Skeletal muscle cell (primary cell): Measurements from ENCODE around the gene ANO2.

Experiments used
- DNase-seq: peaks from one replicate; pipeline ENCODE4 v3.0.0-alpha.2; 2010; ENCODE audit warnings: low read depth
- H3K4me3 ChIP-seq: 2 replicates; pipeline ENCODE4 v1.5.1; 2011; ENCODE audit warnings: low read depth, mild to moderate bottlenecking, control low read depth, low read length, moderate library complexity

ANO2 gene

DNA sequence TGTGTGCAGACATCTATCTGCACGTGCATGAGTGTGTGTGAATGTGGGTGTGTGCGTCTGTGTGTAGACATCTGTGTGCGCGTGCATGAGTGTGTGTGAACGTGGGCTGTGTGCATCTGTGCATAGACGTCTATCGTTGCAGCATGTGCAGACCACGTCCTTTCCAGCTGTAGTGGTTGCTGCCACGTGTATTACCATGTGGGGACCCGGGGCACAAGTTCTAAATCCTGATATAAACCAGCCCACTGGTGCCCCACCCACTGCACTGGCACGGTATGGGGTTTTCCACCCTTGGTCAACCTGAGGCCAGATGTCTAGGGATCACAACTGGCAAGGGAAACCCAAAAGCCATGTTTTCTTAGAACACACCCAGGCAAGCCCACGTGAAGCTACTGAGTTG is 197.0 kb downstream of the ANO2 start:
- H3K4me3 ChIP-seq: no peak overlapping the region
- DNase-seq: no peak

DNA sequence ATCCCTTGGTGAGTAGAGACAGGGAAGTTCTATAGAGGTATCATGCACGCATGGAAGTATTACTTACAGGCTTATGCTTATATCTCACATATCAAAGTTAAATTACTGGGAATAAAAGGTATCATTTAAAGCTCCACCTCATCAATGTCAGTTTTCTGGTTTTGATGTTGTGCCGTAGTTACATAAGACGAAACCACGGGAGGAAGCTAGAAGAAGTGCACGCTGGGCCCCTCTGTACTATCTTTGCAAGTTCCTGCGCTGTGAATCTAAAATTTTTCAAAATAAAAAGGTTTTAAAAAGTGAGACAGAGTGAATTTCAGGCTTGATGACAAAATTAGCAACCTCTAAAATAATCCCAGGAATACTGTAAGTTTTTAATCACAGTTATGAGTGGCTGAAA is 198.1 kb downstream of the ANO2 start:
- H3K4me3 ChIP-seq: no peak overlapping the region
- DNase-seq: no peak

DNA sequence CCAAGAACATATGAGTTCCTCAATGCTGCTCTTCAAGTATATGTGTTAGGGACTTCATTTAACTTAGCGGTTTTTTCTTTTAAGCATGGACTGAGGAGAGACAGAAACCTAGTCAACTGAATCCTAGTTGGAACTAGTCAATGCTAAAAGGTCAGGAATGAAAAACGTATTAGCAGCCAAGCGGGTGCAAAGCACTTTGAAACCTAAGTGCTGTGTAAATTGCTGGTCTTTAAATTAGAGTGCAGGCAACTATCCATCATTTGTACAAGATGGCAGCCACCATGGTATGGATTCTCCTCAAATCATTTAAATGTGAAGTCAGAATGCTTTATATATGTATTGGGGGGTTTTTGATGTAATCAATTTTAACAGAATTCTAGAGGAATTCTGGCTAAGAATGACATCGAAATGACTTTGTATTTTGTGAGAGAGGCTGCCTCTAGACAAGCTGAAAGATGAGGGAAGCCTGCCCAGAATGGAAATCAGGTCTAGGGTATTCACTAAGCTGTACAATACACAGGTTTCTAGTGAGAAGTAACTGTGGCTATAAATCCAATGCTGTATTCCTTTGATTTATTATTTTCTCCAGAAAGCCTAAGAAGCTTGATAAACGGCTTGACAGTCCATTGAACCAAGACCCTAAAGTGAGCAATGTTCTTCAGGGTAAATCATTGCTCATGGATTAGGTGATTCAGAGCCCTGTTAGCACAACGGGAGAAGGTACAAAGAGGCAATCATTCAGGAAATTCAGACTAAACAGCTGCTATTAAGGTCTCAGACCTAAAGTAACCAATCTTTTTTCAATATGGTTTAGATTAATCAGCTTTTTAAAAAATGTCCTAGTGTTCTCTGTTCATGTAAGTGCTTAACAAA is 198.8 kb downstream of the ANO2 start:
- DNase-seq: no peak
- no peak overlapping the region for H3K4me3 ChIP-seq

DNA sequence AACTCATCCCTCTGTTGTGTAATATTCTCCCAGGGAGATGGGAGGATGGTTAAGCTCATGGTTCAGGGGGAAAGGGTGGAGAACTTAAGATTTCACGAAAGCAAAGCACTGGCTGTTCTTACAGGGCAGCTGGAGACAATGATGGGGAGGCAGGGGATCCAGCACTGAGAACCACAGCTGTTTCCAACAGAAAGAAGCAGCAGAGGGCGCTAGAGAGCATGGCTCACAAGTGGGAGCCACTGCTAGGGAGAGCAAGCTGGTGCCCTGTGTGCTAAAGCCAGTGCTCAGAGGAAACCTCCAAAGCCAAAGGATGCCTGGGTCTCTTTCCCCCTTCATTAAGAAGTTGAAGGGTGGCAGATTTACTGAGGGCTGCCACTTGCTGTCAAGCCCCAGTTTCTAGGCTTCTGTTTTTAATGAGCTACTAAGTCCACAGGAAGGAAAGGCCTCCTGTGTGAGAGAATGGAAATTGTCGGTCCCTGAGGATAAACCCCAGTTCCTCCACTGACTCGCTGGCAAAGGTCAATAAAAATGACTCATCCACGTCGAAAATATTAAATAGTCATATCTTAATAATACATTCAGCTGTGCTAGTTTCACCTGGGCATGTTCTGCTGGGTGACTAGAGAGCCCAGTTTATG is 199.7 kb downstream of the ANO2 start:
- no peak overlapping the region for H3K4me3 ChIP-seq
- no peak for DNase-seq

DNA sequence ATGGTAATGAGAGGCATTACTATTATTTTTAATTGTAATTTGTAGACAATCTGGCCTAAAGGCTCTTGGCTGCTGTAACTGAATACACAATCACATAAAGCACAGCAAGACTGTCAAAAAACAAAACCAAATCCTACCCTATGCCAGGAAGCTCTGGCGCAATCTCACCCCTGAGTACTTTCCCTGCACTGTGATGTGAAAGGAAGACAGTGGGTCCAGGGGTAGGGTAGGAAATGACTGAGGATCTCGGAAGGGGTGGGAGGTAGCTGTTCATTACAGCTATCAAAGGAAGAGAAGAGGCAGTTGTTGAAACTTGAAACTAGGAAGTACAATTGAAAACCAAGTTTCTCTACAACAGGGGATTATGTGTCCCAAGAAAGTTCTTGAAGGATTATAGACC is 202.8 kb downstream of the ANO2 start:
- DNase-seq: no peak
- H3K4me3 ChIP-seq: no peak overlapping the region

- no peak for DNase-seq
Measured at GRCh38 chr12:5739917-5740316, 205.1 kb downstream of the ANO2 start.

GRCh38 chr12:5737778-5738177 is 207.3 kb downstream of the ANO2 start:
- no peak for DNase-seq
- H3K4me3 ChIP-seq: no peak overlapping the region

More at GRCh38 chr12:5739917-5740316, 205.1 kb downstream of the ANO2 start:
- no peak overlapping the region for H3K4me3 ChIP-seq

DNA sequence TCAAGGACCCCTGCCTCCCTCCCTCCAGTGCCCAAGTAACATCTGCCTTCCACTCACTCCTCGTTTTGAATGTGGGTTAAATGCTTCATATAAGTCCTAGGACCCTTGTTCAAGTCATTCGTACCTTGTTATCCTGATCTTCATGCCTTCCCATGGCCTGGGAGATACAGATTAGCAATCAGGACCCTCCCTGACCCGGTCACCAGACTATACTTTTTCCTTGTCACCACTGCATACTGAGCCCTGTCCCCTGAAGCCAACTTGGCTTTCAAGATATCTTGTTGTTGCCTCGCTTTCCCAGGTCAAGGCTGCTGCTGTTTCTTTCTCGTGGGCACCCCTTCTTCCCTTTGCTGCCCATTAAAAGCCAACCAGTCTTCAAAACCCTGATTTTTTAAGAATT is 208.5 kb downstream of the ANO2 start:
- DNase-seq: no peak
- no peak overlapping the region for H3K4me3 ChIP-seq

- DNase-seq: no peak
- H3K4me3 ChIP-seq: no peak overlapping the region
Measured at GRCh38 chr12:5736016-5736415, 209.0 kb downstream of the ANO2 start.

GRCh38 chr12:5733916-5734315 is 211.1 kb downstream of the ANO2 start:
- DNase-seq: no peak
- H3K4me3 ChIP-seq: no peak overlapping the region

DNA sequence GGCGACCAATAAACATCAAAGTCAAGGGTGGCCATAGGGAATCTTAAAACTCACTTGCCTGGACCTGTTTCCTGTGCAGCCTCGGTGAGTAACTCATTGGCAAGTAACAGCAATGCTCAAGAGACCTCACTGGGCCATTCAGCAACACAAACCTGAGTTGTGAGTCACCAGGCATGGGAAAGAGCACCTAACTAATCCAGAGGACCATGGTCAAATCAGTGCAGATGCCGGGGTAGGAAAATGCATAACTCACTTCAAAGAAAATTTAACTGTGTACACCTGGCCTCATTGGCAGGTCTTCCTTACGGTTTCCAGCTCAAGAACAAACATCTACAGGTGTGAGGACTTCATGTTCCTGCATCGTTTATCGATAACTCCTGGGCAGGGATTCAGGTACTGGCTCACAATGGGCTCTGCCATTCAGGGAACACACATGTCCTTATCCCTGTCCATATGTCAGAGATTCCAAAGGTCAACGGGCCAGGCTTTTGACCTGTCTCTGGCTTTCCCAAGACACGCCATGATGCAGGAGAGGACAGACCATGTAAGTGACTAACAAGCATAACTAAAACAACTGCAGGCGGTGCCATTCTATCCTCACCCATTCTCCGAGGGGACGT is 211.8 kb downstream of the ANO2 start:
- H3K4me3 ChIP-seq: no peak overlapping the region
- DNase-seq: no peak

DNA sequence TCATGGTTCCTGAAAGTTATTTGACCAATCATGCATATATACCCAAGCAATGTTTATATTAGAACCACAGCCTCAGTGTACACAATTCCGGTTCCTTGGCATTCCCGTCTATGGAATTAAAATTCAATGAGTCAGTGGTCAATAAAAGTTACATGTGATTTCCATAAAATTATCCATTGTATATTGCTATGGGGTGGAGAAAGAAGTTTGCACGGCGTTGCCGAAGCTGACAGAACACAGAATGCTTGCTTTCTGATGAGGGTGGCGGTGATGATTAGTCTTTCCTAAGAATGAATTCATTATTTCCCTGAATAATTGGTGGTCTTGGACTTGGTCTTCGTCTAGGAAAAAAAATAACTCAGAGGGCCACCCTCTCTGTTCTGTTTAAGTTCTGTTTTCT is 214.1 kb downstream of the ANO2 start:
- H3K4me3 ChIP-seq: no peak overlapping the region
- no peak for DNase-seq

DNA sequence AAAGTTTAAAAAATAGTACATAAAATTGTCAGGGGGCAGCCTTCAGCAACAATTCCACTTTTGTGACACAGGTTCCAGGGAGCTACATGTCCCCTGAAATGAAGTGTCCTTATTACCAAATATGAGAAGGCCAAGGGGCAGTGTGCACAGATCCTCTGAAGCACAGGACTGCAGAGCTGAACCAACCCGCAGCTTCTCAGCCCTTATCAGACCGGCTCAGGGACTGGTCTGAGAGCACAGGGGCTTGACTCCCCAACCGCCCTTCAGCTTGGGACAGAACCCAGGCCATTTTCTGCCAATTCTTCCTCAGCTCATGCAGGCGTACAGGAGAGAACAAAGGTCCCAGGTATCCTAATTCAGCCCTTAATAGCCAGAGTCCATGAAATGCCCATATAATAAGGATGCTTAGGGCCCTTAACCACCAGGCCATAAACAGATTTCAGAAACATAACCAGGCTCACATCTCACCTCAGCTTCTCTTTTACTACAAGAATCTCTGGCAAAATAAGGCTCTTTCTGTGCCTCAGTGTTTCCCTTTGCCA is 221.3 kb downstream of the ANO2 start:
- DNase-seq: no peak
- no peak overlapping the region for H3K4me3 ChIP-seq

GRCh38 chr12:5723071-5723470 is 222.0 kb downstream of the ANO2 start:
- H3K4me3 ChIP-seq: no peak overlapping the region

DNA sequence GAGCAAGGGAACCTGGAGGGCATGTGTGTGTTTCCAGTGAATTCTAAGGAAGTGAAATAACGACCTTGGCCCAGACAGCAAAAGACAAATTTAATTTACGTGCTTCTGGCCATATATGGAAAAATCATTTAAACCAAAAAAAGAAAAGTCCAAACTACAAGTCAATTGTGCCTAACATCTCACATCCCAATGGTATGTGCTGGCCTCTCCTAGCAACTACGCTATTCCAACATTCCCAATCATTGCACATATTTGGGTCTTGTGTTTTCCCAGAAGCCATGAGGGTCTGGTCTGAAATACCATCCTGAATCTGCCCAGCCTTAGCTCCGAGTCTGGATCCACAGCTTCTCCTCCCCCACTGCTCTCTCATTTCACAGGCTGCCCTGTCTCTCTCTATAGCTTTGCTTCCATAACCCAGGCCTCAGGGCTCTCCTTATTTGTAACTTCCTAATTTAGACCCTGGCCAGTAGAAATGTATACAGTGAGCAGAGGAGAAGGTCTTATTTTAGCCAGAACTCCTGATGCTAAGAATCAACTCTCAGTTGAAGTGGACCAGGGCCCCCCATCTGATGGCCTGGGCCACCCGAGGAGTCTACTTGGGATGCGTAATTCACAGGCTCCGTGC is 224.6 kb downstream of the ANO2 start:
- H3K4me3 ChIP-seq: no peak overlapping the region
- no peak for DNase-seq

More at GRCh38 chr12:5723071-5723470, 222.0 kb downstream of the ANO2 start:
- no peak for DNase-seq

- no peak for DNase-seq
- H3K4me3 ChIP-seq: no peak overlapping the region
Measured at GRCh38 chr12:5718680-5719079, 226.4 kb downstream of the ANO2 start.

GRCh38 chr12:5718073-5718472 is 227.0 kb downstream of the ANO2 start:
- H3K4me3 ChIP-seq: no peak overlapping the region
- no peak for DNase-seq

- no peak for DNase-seq
- no peak overlapping the region for H3K4me3 ChIP-seq
Measured at GRCh38 chr12:5716976-5717375, 228.1 kb downstream of the ANO2 start.

DNA sequence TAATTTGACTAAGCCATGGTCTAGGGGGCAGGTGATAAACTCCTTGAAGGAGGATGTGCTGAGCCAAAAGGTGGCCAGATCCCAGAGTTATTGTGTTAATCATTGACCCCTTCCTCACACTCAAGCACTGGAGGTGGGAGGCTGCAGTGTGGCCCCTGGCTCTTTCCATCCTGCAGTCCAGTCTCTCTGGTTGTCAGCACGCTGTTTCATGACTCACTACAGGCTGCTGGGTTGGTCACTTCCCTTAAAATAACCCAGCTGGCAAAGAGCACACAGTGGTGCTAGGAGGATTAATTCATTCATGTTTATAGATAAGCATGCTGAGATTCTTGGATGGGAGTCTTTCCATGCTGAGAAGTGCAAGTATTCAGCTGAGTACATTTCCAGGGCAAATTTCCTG is 228.9 kb downstream of the ANO2 start:
- DNase-seq: no peak
- no peak overlapping the region for H3K4me3 ChIP-seq

DNA sequence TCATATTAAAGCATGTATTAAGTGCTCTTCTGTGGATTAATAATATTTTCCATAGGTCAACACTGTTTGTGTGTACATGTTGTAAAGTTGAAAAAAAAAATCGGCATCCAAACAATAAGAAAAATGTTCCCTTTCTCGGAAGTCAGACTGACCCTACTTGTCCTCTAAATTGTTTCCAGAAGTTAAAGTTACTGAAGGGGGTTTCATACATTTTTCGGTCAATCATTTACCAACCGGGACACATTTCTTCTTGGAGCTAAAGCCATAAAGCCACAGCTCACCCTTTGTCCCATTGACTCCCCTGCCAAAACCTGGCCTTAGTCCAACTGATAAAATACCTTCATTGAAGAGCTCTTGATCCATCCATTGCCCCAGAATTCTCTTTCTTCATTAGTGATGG is 230.0 kb downstream of the ANO2 start:
- H3K4me3 ChIP-seq: no peak overlapping the region
- DNase-seq: no peak
